GM12878 (cell line): ENCODE data around the gene ASB4. TPM values are rescaled to one million over a fixed set of nuclear protein-coding genes. Genes with fewer than 3 reads are reported as not detected.
A peak's percentile ranks its signal among the peaks of the same experiment; 100 is the strongest.

Experiments used
- ATAC-seq: fragments of 200-7000 bp; cut with Tn5 transposase; 3 replicates; pipeline ENCODE4 v1.9.1; 2020; ENCODE audit warnings: mild to moderate bottlenecking, moderate library complexity
- BruUV-seq: library from RNA; stranded (reverse); fragments of 400-500 nt; replicated peaks from 2 replicates; lab custom pipeline; 2021; lab: Mats Ljungman, UMichigan
- CTCF ChIA-PET: fragments of 300-600 bp; sonication (Branson Sonifier 250); formaldehyde crosslinking; extraction: SDS; loops from one replicate; lab custom pipeline; 2021; ENCODE audit warnings: inconsistent platforms; lab: Yijun Ruan, JAX
- POLR2A ChIA-PET: fragments of 350-600 bp; formaldehyde crosslinking; extraction: SDS; loops from one replicate; lab custom pipeline; 2021; ENCODE audit warnings: inconsistent platforms; lab: Charles Lee
- RAD21 ChIA-PET: fragments of 300-600 bp; sonication (Branson Sonifier 250); formaldehyde crosslinking; loops from one replicate; lab custom pipeline; 2023; ENCODE audit warnings: antibody characterized with exemption; ENCODE audit not compliant: unreplicated experiment; lab: Charles Lee
- SMC1A ChIA-PET: fragments of 300-600 bp; sonication (Branson Sonifier 250); formaldehyde crosslinking; loops from one replicate; lab custom pipeline; 2023; ENCODE audit not compliant: unreplicated experiment, uncharacterized antibody; lab: Charles Lee
- DNase-seq: peaks from one replicate; pipeline ENCODE4 v3.0.0-alpha.2; 2011; ENCODE audit warnings: low read depth, low spot score
- FAIRE-seq: peaks from 3 replicates; lab custom pipeline; 2011; peaks lifted over from hg19 to GRCh38; lab: Jason Lieb, UNC
- H2AFZ ChIP-seq: 2 replicates; pipeline ENCODE4 v1.6.0; 2011; ENCODE audit warnings: low read depth, low read length, control low read depth; ENCODE audit not compliant: control insufficient read depth
- H3K27ac ChIP-seq: 2 replicates; pipeline ENCODE4 v1.5.1; 2011; ENCODE audit warnings: control low read depth; ENCODE audit not compliant: control insufficient read depth, insufficient read depth
- H3K27me3 ChIP-seq, 2 experiments: replicated peaks in 1 of 2; 2 replicates each; pipeline versions ENCODE4 v1.6.0 to v1.6.1; 2011; ENCODE audit warnings: low read length in 1 of 2; ENCODE audit not compliant: control insufficient read depth in 2 of 2, insufficient read depth in 2 of 2
- H3K36me3 ChIP-seq, 2 experiments: 2 replicates each; pipeline ENCODE4 v1.5.1; 2011; ENCODE audit warnings: low read length in 1 of 2; ENCODE audit not compliant: control insufficient read depth in 2 of 2, insufficient read depth in 2 of 2
- H3K4me1 ChIP-seq: 2 replicates; pipeline ENCODE4 v1.6.1; 2011; ENCODE audit warnings: mild to moderate bottlenecking, low read length, moderate library complexity, mixed read lengths; ENCODE audit not compliant: control insufficient read depth, insufficient read depth
- H3K4me2 ChIP-seq: 2 replicates; pipeline ENCODE4 v1.6.0; 2011; ENCODE audit warnings: control low read depth; ENCODE audit not compliant: control insufficient read depth, insufficient read depth
- H3K4me3 ChIP-seq: fragments of 200-600 bp; sonication (generic); 2 replicates; pipeline ENCODE4 v1.5.1; 2016
- H3K79me2 ChIP-seq: 2 replicates; pipeline ENCODE4 v1.6.0; 2011; ENCODE audit warnings: low read length; ENCODE audit not compliant: control insufficient read depth, insufficient read depth
- H3K9ac ChIP-seq: 2 replicates; pipeline ENCODE4 v1.8.0; 2011; ENCODE audit warnings: low read length, control low read depth, mixed read lengths; ENCODE audit not compliant: control insufficient read depth, insufficient read depth
- H3K9me3 ChIP-seq: replicated peaks from 3 replicates; pipeline ENCODE4 v1.5.1; 2011; ENCODE audit warnings: mild to moderate bottlenecking, low read length; ENCODE audit not compliant: control insufficient read depth, insufficient read depth
- H4K20me1 ChIP-seq: 2 replicates; pipeline ENCODE4 v1.6.0; 2011; ENCODE audit not compliant: control insufficient read depth, insufficient read depth
- BCLAF1 ChIP-seq: fragments of 450-650 bp; IDR thresholded peaks from 2 replicates; pipeline ENCODE4 v1.6.1; 2017; ENCODE audit warnings: antibody characterized with exemption, mild to moderate bottlenecking, moderate library complexity
- BRCA1 ChIP-seq: IDR thresholded peaks from 2 replicates; pipeline ENCODE4 v1.6.1; 2011; ENCODE audit warnings: low read depth, low read length, improper control_type of control experiment
- EED ChIP-seq: sonication (generic); IDR thresholded peaks from 2 replicates; pipeline ENCODE4 v1.6.1; 2016; ENCODE audit warnings: antibody characterized with exemption, low read depth
- HDAC6 ChIP-seq: fragments of 200-600 bp; sonication (generic); IDR thresholded peaks from one replicate; pipeline ENCODE4 v1.8.0; 2017; ENCODE audit warnings: antibody characterized with exemption; ENCODE audit not compliant: unreplicated experiment
- MEF2B ChIP-seq: fragments of 450-650 bp; IDR thresholded peaks from 2 replicates; pipeline ENCODE4 v1.6.1; 2018; ENCODE audit warnings: mild to moderate bottlenecking, moderate library complexity; ENCODE audit not compliant: partially characterized antibody, poor library complexity, severe bottlenecking
- NRF1 ChIP-seq: conservative IDR thresholded peaks from 2 replicates; pipeline ENCODE4 v1.6.1; 2011; ENCODE audit warnings: mild to moderate bottlenecking, low read depth, low read length, improper control_type of control experiment
- POU2F2 ChIP-seq: IDR thresholded peaks from 3 replicates; pipeline ENCODE4 v1.6.1; 2011; ENCODE audit warnings: low read depth, mild to moderate bottlenecking, low read length, borderline replicate concordance
- RAD51 ChIP-seq: fragments of 450-650 bp; IDR thresholded peaks from 2 replicates; pipeline ENCODE4 v1.6.1; 2016; ENCODE audit warnings: moderate library complexity, mild to moderate bottlenecking, inconsistent platforms
- TBL1XR1 ChIP-seq: IDR thresholded peaks from 2 replicates; pipeline ENCODE4 v1.6.1; 2012; ENCODE audit warnings: low read depth, low read length, improper control_type of control experiment
- TCF7 ChIP-seq: IDR thresholded peaks from 2 replicates; pipeline ENCODE4 v1.6.1; 2014; ENCODE audit warnings: antibody characterized with exemption, borderline replicate concordance
- ZBTB11 ChIP-seq: fragments of 450-650 bp; formaldehyde crosslinking; IDR thresholded peaks from 2 replicates; pipeline ENCODE4 v1.5.0; 2022; ENCODE audit warnings: mild to moderate bottlenecking, missing genetic modification characterization
- ZNF207 ChIP-seq: fragments of 450-650 bp; IDR thresholded peaks from 2 replicates; pipeline ENCODE4 v1.6.1; 2014; ENCODE audit warnings: antibody characterized with exemption, mild to moderate bottlenecking, borderline replicate concordance
- ZNF384 ChIP-seq: IDR thresholded peaks from 2 replicates; pipeline ENCODE4 v1.6.1; 2012; ENCODE audit warnings: low read depth, mild to moderate bottlenecking, low read length, improper control_type of control experiment, borderline replicate concordance
- ZNF687 ChIP-seq: fragments of 450-650 bp; IDR thresholded peaks from 2 replicates; pipeline ENCODE4 v1.6.1; 2017; ENCODE audit warnings: mild to moderate bottlenecking, moderate library complexity
- WGBS: methylation state at CpG from one replicate; pipeline ENCODE4 v1.1.6; 2016; ENCODE audit warnings: low lambda C conversion rate; ENCODE audit not compliant: insufficient replicate concordance, insufficient coverage; ENCODE audit errors: missing lambda C conversion rate; 5-methylcytosine and 5-hydroxymethylcytosine counted together
- in situ Hi-C: fragments of 300-500 bp; cut with MboI; formaldehyde crosslinking; loops from 9 replicates; pipeline ENCODE4 v1.14.3; 2018; ENCODE audit warnings: mixed read lengths
- intact Hi-C: fragments of 100-400 bp; cut with micrococcal nuclease; formaldehyde crosslinking; loops from one replicate; pipeline ENCODE4 v1.14.2; 2022; ENCODE audit not compliant: unreplicated experiment
- polyA plus RNA-seq, 11 experiments: library from polyadenylated mRNA; depleted of rRNA in 4 of 11; unstranded in 6 of 11; stranded (reverse) in 5 of 11; fragments of >200 nt; fragmentation: Nextera tagmentation in 4 of 11; fragmentation: Illumina TruSeq in 1 of 11; extraction: Ambion mirVana in 4 of 11; extraction: Trizol in 1 of 11; gene quantifications; 1 replicate in 1 of 11; 2 replicates in 10 of 11; pipeline versions ENCODE4 v1.2.1 to v1.2.3, GENCODE V29; 2011 to 2016; ENCODE audit warnings: inconsistent platforms in 2 of 11, missing spikeins in 2 of 11, low read depth in 1 of 11
- total RNA-seq, 4 experiments: library from RNA; depleted of rRNA in 3 of 4; stranded (reverse); fragments of >200 nt in 3 of 4; fragmentation: Illumina TruSeq in 1 of 4; extraction: Trizol in 1 of 4; gene quantifications; 2 replicates each; pipeline versions ENCODE4 v1.2.1 to v1.2.3, GENCODE V29; 2013 to 2021

ASB4 gene
- total and polyA plus RNA-seq, 10 of the 15 experiments (the other 5 are each of a cell fraction or from before 2014, with no cell fraction given): 0.12 to 1.1 TPM; not detected in 8

GRCh38 chr7:95502403-95502802, 16.7 kb downstream of the ASB4 start:
- H3K27ac ChIP-seq: no peak overlapping the region
- TF ChIP-seq TCF7 (no peak), TBL1XR1 (no peak), ZNF384 (no peak), ZBTB11 (CRISPR knock-in tag) (no peak), EED (no peak), ZNF207 (no peak), HDAC6 (no peak), POU2F2 (no peak), RAD51 (peak; percentile 85), ZNF687 (0 out of 2 replicates have a peak, but pooled peaks have one; percentile 15), BRCA1 (no peak), MEF2B (no peak), NRF1 (no peak), BCLAF1 (no peak)
- TF ChIP-seq, all 136 proteins: peak for 2
- BruUV-seq: no TSS peak
- Histone ChIP-seq H3K79me2 (no peaks in the 10 kb centered on the region), H3K4me3 (no peak overlapping the region), H2AFZ (no peak overlapping the region), H3K9ac (no peak overlapping the region), H4K20me1 (no peaks in the 10 kb centered on the region), H3K9me3 (no peaks in the 10 kb centered on the region; the same call in 2 of the 3 replicates), H3K27me3 (no peaks in the 10 kb centered on the region), H3K36me3 (no peaks in the 10 kb centered on the region), H3K4me2 (no peak overlapping the region), H3K4me1 (peaks cover 8% of the 10 kb centered on the region)
- ATAC-seq (no peak), FAIRE-seq (no peak), DNase-seq (no peak)
- ChIA-PET SMC1A (interaction anchor here (0.6 to 5.7 kb wide), 13 partner anchors 10 to 1000 kb away, joined by 3 to 87 read pairs (median 4); no protein-coding TSS in a partner anchor), CTCF (interaction anchor here (0.7 to 5.3 kb wide), 8 partner anchors 10 to 369 kb away, joined by 3 to 82 read pairs (median 4); no protein-coding TSS in a partner anchor), RAD21 (interaction anchor here (0.6 to 5.2 kb wide), 10 partner anchors 9 to 1052 kb away, joined by 3 to 51 read pairs (median 4); no protein-coding TSS in a partner anchor), POLR2A (interaction anchor here (0.6 to 1.0 kb wide), 2 partner anchors 22 to 32 kb away, joined by 3 to 8 read pairs; no protein-coding TSS in a partner anchor)
- in situ Hi-C loops: no loop called here
- 100% methylated on average over 1 of the region's 1 CpG for WGBS
- intact Hi-C loops: loop anchor here (5.0 kb wide), 1 partner anchor 990 kb away; no protein-coding TSS in a partner anchor
